ENCODE measurements around the gene FEM1A. TPM values are rescaled to one million over a fixed set of nuclear protein-coding genes. Genes with fewer than 3 reads are reported as not detected.

FEM1A gene
- total and polyA plus RNA-seq, 9 of the 15 experiments (the other 6 are each of a cell fraction or from before 2014, with no cell fraction given), result 0.08 to 19.0 (median 6.8) TPM

DNA sequence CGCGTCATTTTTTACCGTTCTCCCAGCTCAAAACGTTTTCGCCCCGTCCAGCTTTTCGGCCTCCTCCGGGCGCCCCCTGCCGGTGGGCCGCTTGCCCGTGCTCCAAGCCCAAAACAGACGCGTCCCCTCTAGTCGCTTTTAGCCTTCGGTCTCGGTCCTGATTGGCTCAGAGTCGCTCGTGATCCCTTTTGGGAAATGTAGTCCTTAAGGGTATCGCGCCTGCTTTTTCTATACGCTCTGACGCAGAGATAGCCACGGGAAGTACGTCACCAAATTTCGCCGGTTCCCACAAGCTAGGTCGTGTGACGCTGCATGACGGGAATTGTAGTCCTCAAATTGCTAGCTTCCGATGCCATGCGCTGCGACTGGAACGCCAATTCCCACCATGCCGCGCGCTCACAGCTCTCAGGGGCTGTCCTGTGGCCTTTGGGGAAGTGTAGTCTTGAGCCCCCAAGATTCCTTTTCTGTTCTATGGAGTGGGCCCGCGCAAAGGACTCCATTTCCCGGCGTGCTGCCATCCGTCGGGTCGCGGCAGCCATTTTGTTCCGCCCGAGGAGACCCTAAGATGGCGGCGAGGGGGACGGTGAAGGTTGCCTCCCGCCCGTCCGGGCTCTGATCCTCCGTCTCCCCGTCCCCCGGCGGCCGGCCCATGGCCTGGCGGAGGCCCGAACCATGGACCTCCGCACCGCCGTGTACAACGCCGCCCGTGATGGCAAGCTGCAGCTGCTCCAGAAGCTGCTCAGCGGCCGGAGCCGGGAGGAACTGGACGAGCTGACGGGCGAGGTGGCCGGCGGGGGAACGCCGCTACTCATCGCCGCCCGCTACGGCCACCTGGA, at the start of gene FEM1A (continued):
- TF ChIP-seq KLF10 (CRISPR knock-in tag; IDR thresholded peaks at IDR 0.05), result no peak
- no peak for TF ChIP-seq PCBP2 (IDR thresholded peaks at IDR 0.05; ENCODE audit: low read depth, low read length, poor library complexity, severe bottlenecking)
- peak; percentile 98 for TF ChIP-seq DMBX1 (CRISPR knock-in tag; IDR thresholded peaks at IDR 0.05; ENCODE audit: borderline replicate concordance)
- no peak for TF ChIP-seq KDM2B (CRISPR knock-in tag; IDR thresholded peaks at IDR 0.05)
- TF ChIP-seq RBM39 (optimal IDR thresholded peaks at IDR 0.05; ENCODE audit: low read depth, low read length), result no peak
- TF ChIP-seq ZBTB26 (CRISPR knock-in tag; IDR thresholded peaks at IDR 0.05), result peak; percentile 79
- TF ChIP-seq, protein P1, sequence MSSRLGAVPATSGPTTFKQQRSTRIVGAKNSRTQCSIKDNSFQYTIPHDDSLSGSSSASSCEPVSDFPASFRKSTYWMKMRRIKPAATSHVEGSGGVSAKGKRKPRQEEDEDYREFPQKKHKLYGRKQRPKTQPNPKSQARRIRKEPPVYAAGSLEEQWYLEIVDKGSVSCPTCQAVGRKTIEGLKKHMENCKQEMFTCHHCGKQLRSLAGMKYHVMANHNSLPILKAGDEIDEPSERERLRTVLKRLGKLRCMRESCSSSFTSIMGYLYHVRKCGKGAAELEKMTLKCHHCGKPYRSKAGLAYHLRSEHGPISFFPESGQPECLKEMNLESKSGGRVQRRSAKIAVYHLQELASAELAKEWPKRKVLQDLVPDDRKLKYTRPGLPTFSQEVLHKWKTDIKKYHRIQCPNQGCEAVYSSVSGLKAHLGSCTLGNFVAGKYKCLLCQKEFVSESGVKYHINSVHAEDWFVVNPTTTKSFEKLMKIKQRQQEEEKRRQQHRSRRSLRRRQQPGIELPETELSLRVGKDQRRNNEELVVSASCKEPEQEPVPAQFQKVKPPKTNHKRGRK (tag; IDR thresholded peaks at IDR 0.05), result no peak
- peak; percentile 62; the same call in 1 of the 2 replicates for TF ChIP-seq ZNF12 (CRISPR knock-in tag; IDR thresholded peaks at IDR 0.05)
- TF ChIP-seq KAT8 (IDR thresholded peaks at IDR 0.05; ENCODE audit: low read depth), result peak; percentile 100
- TF ChIP-seq, protein P2, sequence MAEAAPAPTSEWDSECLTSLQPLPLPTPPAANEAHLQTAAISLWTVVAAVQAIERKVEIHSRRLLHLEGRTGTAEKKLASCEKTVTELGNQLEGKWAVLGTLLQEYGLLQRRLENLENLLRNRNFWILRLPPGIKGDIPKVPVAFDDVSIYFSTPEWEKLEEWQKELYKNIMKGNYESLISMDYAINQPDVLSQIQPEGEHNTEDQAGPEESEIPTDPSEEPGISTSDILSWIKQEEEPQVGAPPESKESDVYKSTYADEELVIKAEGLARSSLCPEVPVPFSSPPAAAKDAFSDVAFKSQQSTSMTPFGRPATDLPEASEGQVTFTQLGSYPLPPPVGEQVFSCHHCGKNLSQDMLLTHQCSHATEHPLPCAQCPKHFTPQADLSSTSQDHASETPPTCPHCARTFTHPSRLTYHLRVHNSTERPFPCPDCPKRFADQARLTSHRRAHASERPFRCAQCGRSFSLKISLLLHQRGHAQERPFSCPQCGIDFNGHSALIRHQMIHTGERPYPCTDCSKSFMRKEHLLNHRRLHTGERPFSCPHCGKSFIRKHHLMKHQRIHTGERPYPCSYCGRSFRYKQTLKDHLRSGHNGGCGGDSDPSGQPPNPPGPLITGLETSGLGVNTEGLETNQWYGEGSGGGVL (CRISPR knock-in tag; IDR thresholded peaks at IDR 0.05), result no peak
- TF ChIP-seq ZC3H11A (IDR thresholded peaks at IDR 0.05; ENCODE audit: low read depth, low read length), result peak; percentile 100
- peak; percentile 41 for TF ChIP-seq NFE2 (IDR thresholded peaks at IDR 0.05; ENCODE audit: low read depth)
- TF ChIP-seq SUPT5H (IDR thresholded peaks at IDR 0.05), result peak; percentile 86
- TF ChIP-seq SIN3B (IDR thresholded peaks at IDR 0.05; ENCODE audit: low read depth), result peak; percentile 100
- TF ChIP-seq KAT7 (CRISPR knock-in tag; IDR thresholded peaks at IDR 0.05; ENCODE audit: borderline replicate concordance), result peak; percentile 51; the same call in 1 of the 2 replicates
- no peak for TF ChIP-seq U2AF1 (optimal IDR thresholded peaks at IDR 0.05; ENCODE audit: low read depth, low read length)
- TF ChIP-seq MXI1 (IDR thresholded peaks at IDR 0.05; ENCODE audit: low read depth, low read length), result peak; percentile 35; the same call in 1 of the 2 replicates
- peak; percentile 100 for TF ChIP-seq ZNF644 (tag; IDR thresholded peaks at IDR 0.05; ENCODE audit: low read depth)
- peak; percentile 79; the same call in 1 of the 2 replicates for TF ChIP-seq MYC (IDR thresholded peaks at IDR 0.05; ENCODE audit: low read depth, low read length)
- TF ChIP-seq MYC (CRISPR knock-in tag; IDR thresholded peaks at IDR 0.05; ENCODE audit: borderline replicate concordance, low read depth), result peak; percentile 73; the same call in 1 of the 2 replicates
- TF ChIP-seq HIVEP1 (CRISPR knock-in tag; IDR thresholded peaks at IDR 0.05), result no peak
- TF ChIP-seq ZFX (CRISPR knock-in tag; IDR thresholded peaks at IDR 0.05), result peak; percentile 62; the same call in 1 of the 2 replicates
- TF ChIP-seq SREBF2 (CRISPR knock-in tag; IDR thresholded peaks at IDR 0.05), result no peak
- no peak for TF ChIP-seq ZZZ3 (IDR thresholded peaks at IDR 0.05)
- peak; percentile 36; the same call in 1 of the 2 replicates for TF ChIP-seq STAT5A (IDR thresholded peaks at IDR 0.05; ENCODE audit: borderline replicate concordance, low read length)
